GM19395 (cell line): Measurements from ENCODE around the gene GPR183.
"Not testable (repeated sequence)": the region's sequence is repeated elsewhere in the genome, so short reads cannot be mapped to it uniquely, and the experiment has no call there.

Experiments used
- ATAC-seq: cut with Tn5 transposase; IDR thresholded peaks from one replicate; pipeline ENCODE4 v1.9.1; 2021; ENCODE audit warnings: mild to moderate bottlenecking, moderate library complexity; ENCODE audit not compliant: unreplicated experiment

The GPR183 gene

DNA sequence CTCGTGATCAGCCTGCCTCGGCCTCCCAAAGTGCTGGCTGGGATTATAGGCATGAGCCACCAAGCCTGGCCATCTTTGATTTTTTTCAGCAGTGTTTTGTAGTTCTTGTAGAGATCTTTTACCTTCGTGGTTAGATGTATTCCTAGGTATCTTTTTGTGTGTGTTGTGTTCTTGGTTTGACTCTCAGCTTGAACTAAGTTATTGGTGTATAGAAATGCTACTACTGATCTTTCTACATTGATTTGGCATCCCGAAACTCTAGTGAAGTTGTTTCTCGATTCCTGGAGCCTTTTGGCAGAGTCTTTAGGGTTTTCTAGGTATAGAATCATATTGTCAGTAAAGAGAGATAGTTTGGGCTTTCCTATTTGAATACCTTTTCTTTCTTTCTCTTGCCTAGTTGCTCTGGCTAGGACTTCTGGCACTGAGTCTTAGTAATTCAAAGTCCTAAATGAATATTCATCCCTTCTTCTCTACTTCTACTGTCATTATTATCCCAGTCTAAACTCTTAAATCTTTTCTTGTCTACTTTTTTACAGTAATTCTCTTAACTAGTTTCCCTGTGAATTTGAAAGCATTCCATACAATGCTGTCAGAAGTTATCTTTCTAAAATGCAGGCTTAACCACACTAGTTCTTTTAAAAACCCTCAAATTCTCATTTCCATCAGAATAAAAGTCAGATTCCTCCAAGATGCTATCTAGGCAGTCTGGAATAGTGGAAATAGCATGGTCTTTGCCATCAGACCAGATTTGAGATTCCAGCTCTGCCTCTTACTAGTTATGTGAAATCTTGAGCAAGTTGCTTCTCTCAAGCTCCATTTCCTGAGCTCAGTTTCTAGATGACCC is 56.0 kb downstream of the GPR183 start:
- peak; percentile 50 for ATAC-seq

GRCh38 chr13:99249606-99250005 is 57.6 kb downstream of the GPR183 start:
- ATAC-seq: not testable (repeated sequence)

- not testable (repeated sequence) for ATAC-seq
Measured at GRCh38 chr13:99249178-99249577, 58.0 kb downstream of the GPR183 start.

- no peak for ATAC-seq
Measured at GRCh38 chr13:99246100-99246499, 61.1 kb downstream of the GPR183 start.
